GM18868 (cell line): Measurements from ENCODE around the gene ANKMY1.

ENCODE experiments used
- ATAC-seq: cut with Tn5 transposase; IDR thresholded peaks from one replicate; pipeline ENCODE4 v1.9.1; 2021; ENCODE audit warnings: mild to moderate bottlenecking, moderate library complexity; ENCODE audit not compliant: unreplicated experiment

The ANKMY1 gene

GRCh38 chr2:240438810-240439697 lies 118.7 kb downstream of the ANKMY1 start:
- no peak for ATAC-seq

GRCh38 chr2:240437861-240438809 lies 119.7 kb downstream of the ANKMY1 start:
- no peak for ATAC-seq

- ATAC-seq = no peak
These were observed 120.3 kb downstream of the ANKMY1 start for GRCh38 chr2:240437551-240437860.

- ATAC-seq = no peak
These were observed 120.9 kb downstream of the ANKMY1 start for GRCh38 chr2:240436683-240437550.

- no peak for ATAC-seq
These were observed 121.7 kb downstream of the ANKMY1 start for GRCh38 chr2:240435948-240436682.

GRCh38 chr2:240435457-240435947 lies 122.3 kb downstream of the ANKMY1 start, which contains the start of gene GPC1:
Gene GPC1, plus strand, starts transcription at chr2:240435663. Its CDS starts 256 bp downstream, at chr2:240435919.
- ATAC-seq = peak; percentile 51

GRCh38 chr2:240434728-240435456 lies 122.9 kb downstream of the ANKMY1 start:
- peak; percentile 69 for ATAC-seq

- no peak for ATAC-seq
These were observed 123.6 kb downstream of the ANKMY1 start for GRCh38 chr2:240433973-240434727.

GRCh38 chr2:240432820-240433801 lies 124.7 kb downstream of the ANKMY1 start:
- ATAC-seq = no peak

GRCh38 chr2:240432430-240432819 lies 125.4 kb downstream of the ANKMY1 start:
- ATAC-seq = no peak

- ATAC-seq = no peak
These were observed 125.9 kb downstream of the ANKMY1 start for GRCh38 chr2:240431661-240432424.

GRCh38 chr2:240431271-240431660 lies 126.5 kb downstream of the ANKMY1 start:
- ATAC-seq = no peak

- ATAC-seq = no peak
These were observed 127.2 kb downstream of the ANKMY1 start for GRCh38 chr2:240430595-240430994.

- ATAC-seq = no peak
These were observed 127.8 kb downstream of the ANKMY1 start for GRCh38 chr2:240429872-240430491.
